ENCODE measurements around the gene U2AF2. TPM values are rescaled to one million over a fixed set of nuclear protein-coding genes. Genes with fewer than 3 reads are reported as not detected.

The U2AF2 gene
- total RNA-seq, 1 donor from 2014 or later = 140 TPM

GRCh38 chr19:55667006-55667381 lies 12.2 kb downstream of the U2AF2 start:
- DNase-seq (ENCODE audit: low read depth) (no peak), FAIRE-seq (no peak)
- no peak for TF ChIP-seq CTCF (IDR thresholded peaks at IDR 0.05; ENCODE audit: insufficient read depth, low read length, severe bottlenecking)
- Histone ChIP-seq H3K27me3 (ENCODE audit: control insufficient read depth, insufficient read depth, low read length) (no peaks in the 10 kb centered on the region), H3K36me3 (ENCODE audit: control insufficient read depth, insufficient read depth, low read length) (peaks cover 53% of the 10 kb centered on the region), H3K4me3 (ENCODE audit: low read depth, low read length) (no peak overlapping the region)

- H3K27me3 ChIP-seq (ENCODE audit: control insufficient read depth, insufficient read depth, low read length) = no peaks in the 10 kb centered on the region
- no peak for FAIRE-seq
- DNase-seq (ENCODE audit: low read depth) = no peak
- H3K36me3 ChIP-seq (ENCODE audit: control insufficient read depth, insufficient read depth, low read length) = peaks cover 51% of the 10 kb centered on the region
- no peak for TF ChIP-seq CTCF (IDR thresholded peaks at IDR 0.05; ENCODE audit: insufficient read depth, low read length, severe bottlenecking)
- no peak overlapping the region for H3K4me3 ChIP-seq (ENCODE audit: low read depth, low read length)
These were observed 12.7 kb downstream of the U2AF2 start for GRCh38 chr19:55667511-55667910.

GRCh38 chr19:55667958-55668357 lies 13.1 kb downstream of the U2AF2 start:
- FAIRE-seq = peak; percentile 43
- TF ChIP-seq CTCF (IDR thresholded peaks at IDR 0.05; ENCODE audit: insufficient read depth, low read length, severe bottlenecking) = no peak
- no peak overlapping the region for H3K4me3 ChIP-seq (ENCODE audit: low read depth, low read length)
- H3K27me3 ChIP-seq (ENCODE audit: control insufficient read depth, insufficient read depth, low read length) = no peaks in the 10 kb centered on the region
- DNase-seq (ENCODE audit: low read depth) = peak; percentile 39
- H3K36me3 ChIP-seq (ENCODE audit: control insufficient read depth, insufficient read depth, low read length) = peaks cover 48% of the 10 kb centered on the region

GRCh38 chr19:55668603-55669348 lies 13.9 kb downstream of the U2AF2 start:
- H3K36me3 ChIP-seq (ENCODE audit: control insufficient read depth, insufficient read depth, low read length) = peaks cover 42% of the 10 kb centered on the region
- H3K27me3 ChIP-seq (ENCODE audit: control insufficient read depth, insufficient read depth, low read length) = no peaks in the 10 kb centered on the region
- DNase-seq (ENCODE audit: low read depth) (no peak), FAIRE-seq (no peak)
- TF ChIP-seq CTCF (IDR thresholded peaks at IDR 0.05; ENCODE audit: insufficient read depth, low read length, severe bottlenecking) = no peak
- H3K4me3 ChIP-seq (ENCODE audit: low read depth, low read length) = no peak overlapping the region

GRCh38 chr19:55669418-55670279 lies 14.8 kb downstream of the U2AF2 start:
- FAIRE-seq (no peak), DNase-seq (ENCODE audit: low read depth) (no peak)
- H3K27me3 ChIP-seq (ENCODE audit: control insufficient read depth, insufficient read depth, low read length) = no peaks in the 10 kb centered on the region
- peaks cover 39% of the 10 kb centered on the region for H3K36me3 ChIP-seq (ENCODE audit: control insufficient read depth, insufficient read depth, low read length)
- no peak for TF ChIP-seq CTCF (IDR thresholded peaks at IDR 0.05; ENCODE audit: insufficient read depth, low read length, severe bottlenecking)
- no peak overlapping the region for H3K4me3 ChIP-seq (ENCODE audit: low read depth, low read length)
